ENCODE data around the gene C11orf68. TPM values are rescaled to one million over a fixed set of nuclear protein-coding genes. Genes with fewer than 3 reads are reported as not detected.

Gene C11orf68
- total and polyA plus RNA-seq, 10 of the 15 experiments (the other 5 are each of a cell fraction or from before 2014, with no cell fraction given) = 3.0 to 25.4 (median 16.7) TPM

GRCh38 chr11:65870706-65871681 is 47.9 kb downstream of the C11orf68 start:
- ChIA-PET POLR2A (interaction anchor here (0.6 to 4.5 kb wide), 4 partner anchors 10 to 19 kb away, joined by 3 to 44 read pairs (median 4); partner anchors contain the start of genes CCDC85B, FIBP and MUS81), RAD21 (ENCODE audit: unreplicated experiment) (interaction anchor here (1.0 to 1.3 kb wide), 2 partner anchors 11 to 17 kb away, joined by 3 to 5 read pairs; partner anchors contain the start of genes FIBP and MUS81), CTCF (interaction anchor here (1.1 to 4.5 kb wide), 5 partner anchors 11 to 91 kb away, joined by 3 to 41 read pairs (median 8); partner anchors contain the start of genes CCDC85B, CFL1, FIBP and MUS81), SMC1A (ENCODE audit: uncharacterized antibody, unreplicated experiment) (interaction anchor here (1.4 to 2.3 kb wide), 3 partner anchors 11 to 19 kb away, joined by 4 to 7 read pairs (median 6); partner anchors contain the start of genes CCDC85B and MUS81)
- no peak for TF ChIP-seq RAD51 (IDR thresholded peaks at IDR 0.05)
- peak; percentile 17 for TF ChIP-seq MEF2B (IDR thresholded peaks at IDR 0.05; ENCODE audit: partially characterized antibody, poor library complexity, severe bottlenecking)
- no peak for TF ChIP-seq SRF (IDR thresholded peaks at IDR 0.05; ENCODE audit: low read depth in 2 of 2, low read length in 2 of 2)
- no peak for TF ChIP-seq POLR2AphosphoS5 (IDR thresholded peaks at IDR 0.05; ENCODE audit: low read length)
- no peak for TF ChIP-seq CBX5 (IDR thresholded peaks at IDR 0.05; ENCODE audit: low read depth)
- TF ChIP-seq ETV6 (conservative IDR thresholded peaks at IDR 0.05 in 1 of 2, IDR thresholded peaks at IDR 0.05 in 1 of 2; ENCODE audit: borderline replicate concordance in 1 of 2, low read depth in 1 of 2) = no peak
- TF ChIP-seq POLR2A (IDR thresholded peaks at IDR 0.05; ENCODE audit: low read depth, low read length) = peak; percentile 8; the same call in 1 of the 2 replicates
- peak; percentile 12; the same call in 1 of the 2 replicates for TF ChIP-seq CBFB (IDR thresholded peaks at IDR 0.05; ENCODE audit: low read depth)
- TF ChIP-seq ZSCAN29 (IDR thresholded peaks at IDR 0.05) = no peak
- TF ChIP-seq RUNX3 (IDR thresholded peaks at IDR 0.05; ENCODE audit: low read length) = 0 out of 2 replicates have a peak, but pooled peaks have one; percentile 40
- no peak for TF ChIP-seq STAT3 (IDR thresholded peaks at IDR 0.05; ENCODE audit: low read depth, low read length)
- TF ChIP-seq MTA3 (IDR thresholded peaks at IDR 0.05; ENCODE audit: borderline replicate concordance, low read length) = 0 out of 2 replicates have a peak, but pooled peaks have one; percentile 20
- TF ChIP-seq EP300 (IDR thresholded peaks at IDR 0.05; ENCODE audit: borderline replicate concordance in 1 of 2, control insufficient read depth in 1 of 2, low read depth in 2 of 2, low read length in 2 of 2) = no peak
- no peak for FAIRE-seq
- H3K9me3 ChIP-seq (replicated peaks; ENCODE audit: control insufficient read depth, insufficient read depth, low read length) = no peaks in the 10 kb centered on the region
- no peak overlapping the region for H3K4me2 ChIP-seq (ENCODE audit: control insufficient read depth, insufficient read depth)
- no peaks in the 10 kb centered on the region for H3K27me3 ChIP-seq (replicated peaks in 1 of 2; ENCODE audit: control insufficient read depth in 2 of 2, insufficient read depth in 2 of 2, low read length in 1 of 2)
- no peaks in the 10 kb centered on the region for H4K20me1 ChIP-seq (ENCODE audit: control insufficient read depth, insufficient read depth)
- no peak for DNase-seq (ENCODE audit: low read depth, low spot score)
- H3K36me3 ChIP-seq (ENCODE audit: control insufficient read depth in 2 of 2, insufficient read depth in 2 of 2, low read length in 1 of 2) = peaks cover 5 to 9% of the 10 kb centered on the region in 2 experiments; a peak in 3 of 4 replicates
- intact Hi-C loops (cut with micrococcal nuclease; ENCODE audit: unreplicated experiment) = no loop called here
- H3K79me2 ChIP-seq (ENCODE audit: control insufficient read depth, insufficient read depth, low read length) = no peaks in the 10 kb centered on the region
- no peak overlapping the region for H3K4me3 ChIP-seq
- H3K27ac ChIP-seq (ENCODE audit: control insufficient read depth, insufficient read depth) = no peak overlapping the region
- peaks cover 11% of the 10 kb centered on the region for H3K4me1 ChIP-seq (ENCODE audit: control insufficient read depth, insufficient read depth, low read length)
- ATAC-seq = peak; percentile 2; the same call in 1 of the 3 replicates
- in situ Hi-C loops (cut with MboI) = loop anchor here (25.0 kb wide), 1 partner anchor 1634 kb away; the partner anchor contains the start of genes DNAJC4, FKBP2, NUDT22 and PPP1R14B
- H2AFZ ChIP-seq (ENCODE audit: control insufficient read depth, low read depth, low read length) = no peak overlapping the region
- BruUV-seq (replicated peaks) = no TSS peak
- WGBS (ENCODE audit: insufficient coverage, insufficient replicate concordance, low lambda C conversion rate, missing lambda C conversion rate) = 41% methylated on average over 24 of the region's 24 CpGs
- no peak overlapping the region for H3K9ac ChIP-seq (ENCODE audit: control insufficient read depth, insufficient read depth, low read length)

Measured in GM12878 (cell line).